ENCODE results near the gene CERT1.

DNA sequence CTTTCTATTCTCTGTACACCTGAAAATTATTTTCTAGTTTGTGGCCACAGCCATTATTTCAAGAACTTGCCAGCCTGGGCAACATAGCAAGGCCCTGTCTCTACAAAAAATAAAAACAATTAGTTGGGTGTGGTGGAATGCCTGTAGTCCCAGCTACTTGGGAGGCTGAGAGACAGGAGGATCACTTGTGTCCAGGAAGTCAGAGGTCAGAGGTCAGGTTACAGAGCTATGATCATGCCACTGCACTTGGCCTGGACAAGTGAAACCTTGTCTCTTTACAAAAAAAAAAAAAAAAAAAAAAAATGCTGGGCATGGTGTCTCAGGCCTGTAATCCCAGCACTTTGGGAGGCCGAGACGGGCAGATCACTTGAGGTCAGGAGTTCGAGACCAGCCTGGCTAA is 116.2 kb downstream of the CERT1 start:
- TF ChIP-seq, protein P1, sequence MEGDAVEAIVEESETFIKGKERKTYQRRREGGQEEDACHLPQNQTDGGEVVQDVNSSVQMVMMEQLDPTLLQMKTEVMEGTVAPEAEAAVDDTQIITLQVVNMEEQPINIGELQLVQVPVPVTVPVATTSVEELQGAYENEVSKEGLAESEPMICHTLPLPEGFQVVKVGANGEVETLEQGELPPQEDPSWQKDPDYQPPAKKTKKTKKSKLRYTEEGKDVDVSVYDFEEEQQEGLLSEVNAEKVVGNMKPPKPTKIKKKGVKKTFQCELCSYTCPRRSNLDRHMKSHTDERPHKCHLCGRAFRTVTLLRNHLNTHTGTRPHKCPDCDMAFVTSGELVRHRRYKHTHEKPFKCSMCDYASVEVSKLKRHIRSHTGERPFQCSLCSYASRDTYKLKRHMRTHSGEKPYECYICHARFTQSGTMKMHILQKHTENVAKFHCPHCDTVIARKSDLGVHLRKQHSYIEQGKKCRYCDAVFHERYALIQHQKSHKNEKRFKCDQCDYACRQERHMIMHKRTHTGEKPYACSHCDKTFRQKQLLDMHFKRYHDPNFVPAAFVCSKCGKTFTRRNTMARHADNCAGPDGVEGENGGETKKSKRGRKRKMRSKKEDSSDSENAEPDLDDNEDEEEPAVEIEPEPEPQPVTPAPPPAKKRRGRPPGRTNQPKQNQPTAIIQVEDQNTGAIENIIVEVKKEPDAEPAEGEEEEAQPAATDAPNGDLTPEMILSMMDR (conservative IDR thresholded peaks at IDR 0.05 in 1 of 2, IDR thresholded peaks at IDR 0.05 in 1 of 2; ENCODE audit: low read depth in 1 of 2, low read length in 2 of 2): no peak
- TF ChIP-seq EZH2 (IDR thresholded peaks at IDR 0.05; ENCODE audit: low read length, missing control alignments): no peak

All from fibroblast of lung (primary cell).